ENCODE data around the gene PBXIP1. TPM values are rescaled to one million over a fixed set of nuclear protein-coding genes. Genes with fewer than 3 reads are reported as not detected.
A peak's percentile ranks its signal among the peaks of the same experiment; 100 is the strongest.

The PBXIP1 gene
- total and polyA plus RNA-seq, 2 of the 13 experiments (the other 11 are each of a cell fraction or from before 2014, with no cell fraction given) = 16.3 to 31.9 TPM

- peak; percentile 80 for TF ChIP-seq ERF (CRISPR knock-in tag; IDR thresholded peaks at IDR 0.05)
- TF ChIP-seq GATA4 (IDR thresholded peaks at IDR 0.05; ENCODE audit: borderline replicate concordance, low read depth) = peak; percentile 43; the same call in 1 of the 2 replicates
- peak; percentile 32; the same call in 1 of the 2 replicates for TF ChIP-seq TCF7 (IDR thresholded peaks at IDR 0.05; ENCODE audit: low read depth)
- TF ChIP-seq FOXJ3 (CRISPR knock-in tag; IDR thresholded peaks at IDR 0.05; ENCODE audit: borderline replicate concordance) = peak; percentile 50; the same call in 1 of the 2 replicates
- TF ChIP-seq ZNF33A (CRISPR knock-in tag; IDR thresholded peaks at IDR 0.05; ENCODE audit: borderline replicate concordance) = no peak
- TF ChIP-seq ETV5 (CRISPR knock-in tag; IDR thresholded peaks at IDR 0.05; ENCODE audit: borderline replicate concordance) = peak; percentile 10
- no peak for TF ChIP-seq ZNF382 (CRISPR knock-in tag; IDR thresholded peaks at IDR 0.05; ENCODE audit: borderline replicate concordance)
- TF ChIP-seq RXRA (CRISPR knock-in tag; IDR thresholded peaks at IDR 0.05) = peak; percentile 100
- no peak; the same call in 1 of the 2 replicates for TF ChIP-seq ZNF225 (CRISPR knock-in tag; IDR thresholded peaks at IDR 0.05)
- no peak for TF ChIP-seq ZBTB43 (CRISPR knock-in tag; conservative IDR thresholded peaks at IDR 0.05)
- TF ChIP-seq ZNF451 (CRISPR knock-in tag; IDR thresholded peaks at IDR 0.05) = 0 out of 2 replicates have a peak, but pooled peaks have one; percentile 28
- TF ChIP-seq E2F5 (CRISPR knock-in tag; conservative IDR thresholded peaks at IDR 0.05) = peak; percentile 16; the same call in 1 of the 2 replicates
- peak; percentile 18; the same call in 1 of the 2 replicates for TF ChIP-seq ZBTB37 (CRISPR knock-in tag; IDR thresholded peaks at IDR 0.05)
- TF ChIP-seq MXD1 (CRISPR knock-in tag; IDR thresholded peaks at IDR 0.05) = peak; percentile 68
- peak; percentile 10; the same call in 1 of the 2 replicates for TF ChIP-seq ATF5 (CRISPR knock-in tag; IDR thresholded peaks at IDR 0.05; ENCODE audit: low read depth)
- peak; percentile 87 for TF ChIP-seq ZMAT3 (CRISPR knock-in tag; conservative IDR thresholded peaks at IDR 0.05)
- TF ChIP-seq PHF8 (CRISPR knock-in tag; IDR thresholded peaks at IDR 0.05) = peak; percentile 58
- peak; percentile 81 for TF ChIP-seq ZBTB25 (CRISPR knock-in tag; IDR thresholded peaks at IDR 0.05)
- peak; percentile 62 for TF ChIP-seq KLF6 (CRISPR knock-in tag; IDR thresholded peaks at IDR 0.05)
- TF ChIP-seq ZNF253 (CRISPR knock-in tag; IDR thresholded peaks at IDR 0.05; ENCODE audit: borderline replicate concordance) = no peak
- peak; percentile 85 for TF ChIP-seq KDM2A (CRISPR knock-in tag; IDR thresholded peaks at IDR 0.05; ENCODE audit: borderline replicate concordance, low read depth)
- TF ChIP-seq DMAP1 (CRISPR knock-in tag; IDR thresholded peaks at IDR 0.05) = peak; percentile 89
- TF ChIP-seq KDM4B (CRISPR knock-in tag; IDR thresholded peaks at IDR 0.05) = 0 out of 2 replicates have a peak, but pooled peaks have one; percentile 64
- TF ChIP-seq PTBP1 (IDR thresholded peaks at IDR 0.05; ENCODE audit: low read depth, low read length, poor library complexity, severe bottlenecking) = peak; percentile 50
These were observed 45.0 kb upstream of the PBXIP1 start (continued) for GRCh38 chr1:155000726-155001424.
